ENCODE results near the gene KIF11. TPM values are rescaled to one million over a fixed set of nuclear protein-coding genes. Genes with fewer than 3 reads are reported as not detected.

The KIF11 gene
- total RNA-seq, 1 experiment from 2014 or later: 33.8 TPM

DNA sequence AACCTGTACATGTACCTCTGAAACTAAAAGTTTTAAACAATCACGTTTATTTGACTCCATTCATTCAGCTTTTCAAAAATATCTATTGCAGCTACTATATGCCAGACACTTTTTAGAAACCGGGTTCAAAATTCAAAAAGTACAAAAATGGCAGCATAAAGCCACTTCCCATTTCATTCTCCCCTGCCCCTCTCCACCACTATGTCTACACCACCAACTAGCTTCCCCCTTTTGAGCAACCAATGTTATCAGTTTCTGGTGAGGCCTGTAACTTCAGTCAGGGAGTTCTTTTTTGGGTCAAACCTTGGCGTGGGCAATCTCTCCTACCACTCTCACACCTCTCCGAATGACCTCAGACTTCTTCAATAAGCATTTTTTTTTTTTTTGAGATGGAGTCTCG, 85.3 kb downstream of the KIF11 start:
- DNase-seq (ENCODE audit: low read depth, low spot score) (no peak), ATAC-seq (no peak)
- Histone ChIP-seq H3K4me1 (ENCODE audit: control insufficient read depth in 1 of 2, insufficient read depth in 2 of 2, low read length in 2 of 2) (no peaks in the 10 kb centered on the region), H3K9me2 (ENCODE audit: insufficient read depth) (no peaks in the 10 kb centered on the region), H3K4me3 (replicated peaks in 1 of 2; ENCODE audit: low read depth in 1 of 2, low read length in 2 of 2) (no peak overlapping the region), H3K27me3 (ENCODE audit: insufficient read depth, low read length) (no peaks in the 10 kb centered on the region), H3K9ac (ENCODE audit: low read length) (no peak overlapping the region), H3K9me3 (ENCODE audit: control insufficient read depth in 1 of 2, insufficient read depth in 1 of 2, low read depth in 1 of 2, low read length in 2 of 2) (no peaks in the 10 kb centered on the region), H4K20me1 (ENCODE audit: insufficient read depth) (no peaks in the 10 kb centered on the region), H3K4me2 (ENCODE audit: low read length) (no peak overlapping the region), H3K79me2 (ENCODE audit: insufficient read depth, low read length) (no peaks in the 10 kb centered on the region), H3K36me3 (ENCODE audit: control insufficient read depth in 1 of 2, insufficient read depth in 2 of 2, low read length in 2 of 2) (no peaks in the 10 kb centered on the region), H3K27ac (ENCODE audit: low read depth, low read length) (no peak overlapping the region), H2AFZ (ENCODE audit: low read depth, low read length, poor library complexity, severe bottlenecking) (no peak overlapping the region)
- BruUV-seq (replicated peaks): no TSS peak
- CTCF ChIA-PET: no interaction called here
- POLR2A ChIA-PET: interaction anchor here (1.0 kb wide), 1 partner anchor 12 kb away, joined by 5 read pairs; the partner anchor contains the start of gene HHEX
- intact Hi-C loops (cut with micrococcal nuclease): no loop called here
- TF ChIP-seq EZH2 (IDR thresholded peaks at IDR 0.05): no peak
- TF ChIP-seq, protein P1, sequence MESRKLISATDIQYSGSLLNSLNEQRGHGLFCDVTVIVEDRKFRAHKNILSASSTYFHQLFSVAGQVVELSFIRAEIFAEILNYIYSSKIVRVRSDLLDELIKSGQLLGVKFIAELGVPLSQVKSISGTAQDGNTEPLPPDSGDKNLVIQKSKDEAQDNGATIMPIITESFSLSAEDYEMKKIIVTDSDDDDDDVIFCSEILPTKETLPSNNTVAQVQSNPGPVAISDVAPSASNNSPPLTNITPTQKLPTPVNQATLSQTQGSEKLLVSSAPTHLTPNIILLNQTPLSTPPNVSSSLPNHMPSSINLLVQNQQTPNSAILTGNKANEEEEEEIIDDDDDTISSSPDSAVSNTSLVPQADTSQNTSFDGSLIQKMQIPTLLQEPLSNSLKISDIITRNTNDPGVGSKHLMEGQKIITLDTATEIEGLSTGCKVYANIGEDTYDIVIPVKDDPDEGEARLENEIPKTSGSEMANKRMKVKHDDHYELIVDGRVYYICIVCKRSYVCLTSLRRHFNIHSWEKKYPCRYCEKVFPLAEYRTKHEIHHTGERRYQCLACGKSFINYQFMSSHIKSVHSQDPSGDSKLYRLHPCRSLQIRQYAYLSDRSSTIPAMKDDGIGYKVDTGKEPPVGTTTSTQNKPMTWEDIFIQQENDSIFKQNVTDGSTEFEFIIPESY (IDR thresholded peaks at IDR 0.05; ENCODE audit: extremely low read depth, insufficient replicate concordance, low read length): no peak
- no peak for TF ChIP-seq SIN3A (IDR thresholded peaks at IDR 0.05; ENCODE audit: low read depth)
- TF ChIP-seq, protein P2, sequence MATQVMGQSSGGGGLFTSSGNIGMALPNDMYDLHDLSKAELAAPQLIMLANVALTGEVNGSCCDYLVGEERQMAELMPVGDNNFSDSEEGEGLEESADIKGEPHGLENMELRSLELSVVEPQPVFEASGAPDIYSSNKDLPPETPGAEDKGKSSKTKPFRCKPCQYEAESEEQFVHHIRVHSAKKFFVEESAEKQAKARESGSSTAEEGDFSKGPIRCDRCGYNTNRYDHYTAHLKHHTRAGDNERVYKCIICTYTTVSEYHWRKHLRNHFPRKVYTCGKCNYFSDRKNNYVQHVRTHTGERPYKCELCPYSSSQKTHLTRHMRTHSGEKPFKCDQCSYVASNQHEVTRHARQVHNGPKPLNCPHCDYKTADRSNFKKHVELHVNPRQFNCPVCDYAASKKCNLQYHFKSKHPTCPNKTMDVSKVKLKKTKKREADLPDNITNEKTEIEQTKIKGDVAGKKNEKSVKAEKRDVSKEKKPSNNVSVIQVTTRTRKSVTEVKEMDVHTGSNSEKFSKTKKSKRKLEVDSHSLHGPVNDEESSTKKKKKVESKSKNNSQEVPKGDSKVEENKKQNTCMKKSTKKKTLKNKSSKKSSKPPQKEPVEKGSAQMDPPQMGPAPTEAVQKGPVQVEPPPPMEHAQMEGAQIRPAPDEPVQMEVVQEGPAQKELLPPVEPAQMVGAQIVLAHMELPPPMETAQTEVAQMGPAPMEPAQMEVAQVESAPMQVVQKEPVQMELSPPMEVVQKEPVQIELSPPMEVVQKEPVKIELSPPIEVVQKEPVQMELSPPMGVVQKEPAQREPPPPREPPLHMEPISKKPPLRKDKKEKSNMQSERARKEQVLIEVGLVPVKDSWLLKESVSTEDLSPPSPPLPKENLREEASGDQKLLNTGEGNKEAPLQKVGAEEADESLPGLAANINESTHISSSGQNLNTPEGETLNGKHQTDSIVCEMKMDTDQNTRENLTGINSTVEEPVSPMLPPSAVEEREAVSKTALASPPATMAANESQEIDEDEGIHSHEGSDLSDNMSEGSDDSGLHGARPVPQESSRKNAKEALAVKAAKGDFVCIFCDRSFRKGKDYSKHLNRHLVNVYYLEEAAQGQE (IDR thresholded peaks at IDR 0.05; ENCODE audit: low read depth): no peak
- no peak for TF ChIP-seq ELF1 (IDR thresholded peaks at IDR 0.05; ENCODE audit: borderline replicate concordance, low read depth)
- no peak for TF ChIP-seq POLR2AphosphoS5 (IDR thresholded peaks at IDR 0.05; ENCODE audit: low read depth, low read length)
- RAD21 ChIA-PET (ENCODE audit: low non-redundant PET in 1 of 2, low total read pairs in 2 of 2, uncharacterized antibody in 2 of 2, unreplicated experiment in 2 of 2): no interaction called here
